Endothelial cell of umbilical vein (primary cell): ENCODE data around the gene MROH7. TPM values are rescaled to one million over a fixed set of nuclear protein-coding genes. Genes with fewer than 3 reads are reported as not detected.

Experiments used
- BruUV-seq: library from RNA; stranded (reverse); fragments of 400-500 nt; replicated peaks from 2 replicates; lab custom pipeline; 2021; lab: Mats Ljungman, UMichigan
- CTCF ChIA-PET: fragments of 300-600, 350-600 bp; sonication (Branson Sonifier 250); formaldehyde crosslinking; loops from one replicate; lab custom pipeline; 2021; ENCODE audit warnings: antibody characterized with exemption, inconsistent platforms; lab: Charles Lee
- POLR2A ChIA-PET: fragments of 300-600, 350-600 bp; sonication (Branson Sonifier 250); formaldehyde crosslinking; loops from one replicate; lab custom pipeline; 2021; ENCODE audit warnings: antibody characterized with exemption, inconsistent platforms; lab: Charles Lee
- DNase-seq: peaks from one replicate; pipeline ENCODE4 v3.0.0-alpha.2; 2011; ENCODE audit warnings: low read depth, low spot score
- FAIRE-seq: peaks from 2 replicates; lab custom pipeline; 2011; peaks lifted over from hg19 to GRCh38; lab: Jason Lieb, UNC
- H2AFZ ChIP-seq: 2 replicates; pipeline ENCODE4 v1.6.0; 2012; ENCODE audit warnings: low read depth, low read length, control low read depth, inconsistent platforms
- H3K27ac ChIP-seq: 2 replicates; pipeline ENCODE4 v1.5.1; 2011; ENCODE audit warnings: low read depth, mild to moderate bottlenecking, control low read depth, low read length, moderate library complexity; ENCODE audit not compliant: insufficient read depth
- H3K27me3 ChIP-seq, 2 experiments: 2 replicates each; pipeline versions ENCODE4 v1.6.0 to v1.6.1; 2011; ENCODE audit warnings: low read length in 2 of 2, mixed read lengths in 1 of 2; ENCODE audit not compliant: control insufficient read depth in 2 of 2, insufficient read depth in 2 of 2
- H3K36me3 ChIP-seq, 2 experiments: 2 replicates in 1 of 2; 3 replicates in 1 of 2; pipeline ENCODE4 v1.5.1; 2011; ENCODE audit warnings: low read length in 2 of 2, mild to moderate bottlenecking in 1 of 2, moderate library complexity in 1 of 2; ENCODE audit not compliant: control insufficient read depth in 2 of 2, insufficient read depth in 2 of 2; ENCODE audit errors: extremely low read depth in 1 of 2
- H3K4me1 ChIP-seq: 3 replicates; pipeline ENCODE4 v1.5.1; 2011; ENCODE audit warnings: mild to moderate bottlenecking, low read length; ENCODE audit not compliant: control insufficient read depth, insufficient read depth; ENCODE audit errors: extremely low read depth
- H3K4me2 ChIP-seq: 2 replicates; pipeline ENCODE4 v1.6.1; 2011; ENCODE audit warnings: low read length, control low read depth, mixed read lengths; ENCODE audit not compliant: insufficient read depth
- H3K4me3 ChIP-seq, 3 experiments: fragments of 200-600 bp in 1 of 3; sonication (generic), shearing (Covaris generic) in 1 of 3; replicated peaks in 1 of 3; 2 replicates each; pipeline ENCODE4 v1.5.1; 2011 to 2016; ENCODE audit warnings: control low read depth in 3 of 3, low read length in 3 of 3, mild to moderate bottlenecking in 2 of 3, inconsistent platforms in 1 of 3, low read depth in 1 of 3, moderate library complexity in 1 of 3; ENCODE audit not compliant: insufficient read depth in 1 of 3
- H3K79me2 ChIP-seq: 2 replicates; pipeline ENCODE4 v1.6.0; 2012; ENCODE audit warnings: low read length, inconsistent platforms; ENCODE audit not compliant: control insufficient read depth, insufficient read depth
- H3K9ac ChIP-seq: replicated peaks from 2 replicates; pipeline ENCODE3; 2011; ENCODE audit warnings: low read length, control low read depth; ENCODE audit not compliant: insufficient read depth; ENCODE audit errors: extremely low read depth
- H3K9me1 ChIP-seq: replicated peaks from 3 replicates; pipeline ENCODE4 v1.6.0; 2011; ENCODE audit warnings: mild to moderate bottlenecking, low read length; ENCODE audit not compliant: control insufficient read depth, insufficient read depth; ENCODE audit errors: extremely low read depth
- H3K9me3 ChIP-seq: replicated peaks from 2 replicates; pipeline ENCODE4 v1.5.1; 2012; ENCODE audit warnings: low read length, inconsistent platforms; ENCODE audit not compliant: control insufficient read depth, insufficient read depth
- H4K20me1 ChIP-seq: replicated peaks from 2 replicates; pipeline ENCODE3; 2011; ENCODE audit warnings: mild to moderate bottlenecking, low read length; ENCODE audit not compliant: control insufficient read depth, insufficient read depth; ENCODE audit errors: extremely low read depth
- EZH2 ChIP-seq: IDR thresholded peaks from 2 replicates; pipeline ENCODE4 v1.6.1; 2012; ENCODE audit warnings: borderline replicate concordance, low read depth, mild to moderate bottlenecking, moderate library complexity, low read length, inconsistent platforms; ENCODE audit not compliant: severe bottlenecking
- FOS ChIP-seq: IDR thresholded peaks from 2 replicates; pipeline ENCODE4 v1.6.1; 2011; ENCODE audit warnings: mild to moderate bottlenecking, low read length, moderate library complexity, borderline replicate concordance; ENCODE audit not compliant: insufficient read depth
- GATA2 ChIP-seq: IDR thresholded peaks from 2 replicates; pipeline ENCODE4 v1.7.0; 2011; ENCODE audit warnings: low read depth, mild to moderate bottlenecking, moderate library complexity, mixed read lengths, low read length; ENCODE audit not compliant: insufficient read length, insufficient read depth
- JUN ChIP-seq: IDR thresholded peaks from 2 replicates; pipeline ENCODE4 v1.6.1; 2011; ENCODE audit warnings: borderline replicate concordance, low read depth; ENCODE audit not compliant: insufficient read length, insufficient read depth
- MYC ChIP-seq: IDR thresholded peaks from one replicate; pipeline ENCODE4 v1.6.1; 2011; ENCODE audit warnings: mild to moderate bottlenecking, low read depth, low read length
- POLR2A ChIP-seq: IDR thresholded peaks from 2 replicates; pipeline ENCODE4 v1.6.1; 2012; ENCODE audit warnings: low read depth, mild to moderate bottlenecking, control low read depth, low read length
- POLR2AphosphoS5 ChIP-seq: IDR thresholded peaks from 2 replicates; pipeline ENCODE4 v1.6.1; 2012; ENCODE audit warnings: low read depth, mild to moderate bottlenecking, control low read depth, low read length, moderate library complexity; ENCODE audit not compliant: insufficient read depth
- dilution Hi-C: fragments of 300-500 bp; cut with MboI; formaldehyde crosslinking; loops from one replicate; pipeline ENCODE4 v1.15.0; 2019; ENCODE audit warnings: low sequenced_read_pairs; ENCODE audit not compliant: extremely low pct_ligation_motif_present
- intact Hi-C: fragments of 100-400 bp; cut with micrococcal nuclease; formaldehyde crosslinking; loops from one replicate; pipeline ENCODE4 v1.10.0; 2022
- polyA plus RNA-seq, 4 experiments: library from polyadenylated mRNA; depleted of rRNA in 3 of 4; stranded (reverse) in 3 of 4; unstranded in 1 of 4; fragments of >200 nt; gene quantifications; 2 replicates each; pipeline versions ENCODE4 v1.2.1 to v1.2.3, GENCODE V29; 2011 to 2012; ENCODE audit warnings: missing spikeins in 1 of 4
- total RNA-seq: library from RNA; stranded (reverse); gene quantifications from 2 replicates; pipeline ENCODE4 v1.2.3, GENCODE V29; 2021
- TF ChIP-seq, protein P1 (sequence below): IDR thresholded peaks from 2 replicates; pipeline ENCODE4 v1.6.1; 2011; ENCODE audit not compliant: insufficient read depth, insufficient read length
- TF ChIP-seq, protein P2 (sequence below), 2 donors: IDR thresholded peaks; 1 replicate in 1 of 2; 2 replicates in 1 of 2; pipeline ENCODE4 v1.5.1; 2011; ENCODE audit warnings: low read length in 2 of 2, mild to moderate bottlenecking in 2 of 2, moderate library complexity in 2 of 2, control low read depth in 1 of 2, inconsistent platforms in 1 of 2, low read depth in 1 of 2; ENCODE audit not compliant: insufficient read depth in 1 of 2; ENCODE audit errors: extremely low read depth in 1 of 2

MROH7 gene
- total and polyA plus RNA-seq, 2 donors (not counting 3 experiments of a cell fraction or from before 2014, with no cell fraction given) = 0.06 to 0.24 TPM

DNA sequence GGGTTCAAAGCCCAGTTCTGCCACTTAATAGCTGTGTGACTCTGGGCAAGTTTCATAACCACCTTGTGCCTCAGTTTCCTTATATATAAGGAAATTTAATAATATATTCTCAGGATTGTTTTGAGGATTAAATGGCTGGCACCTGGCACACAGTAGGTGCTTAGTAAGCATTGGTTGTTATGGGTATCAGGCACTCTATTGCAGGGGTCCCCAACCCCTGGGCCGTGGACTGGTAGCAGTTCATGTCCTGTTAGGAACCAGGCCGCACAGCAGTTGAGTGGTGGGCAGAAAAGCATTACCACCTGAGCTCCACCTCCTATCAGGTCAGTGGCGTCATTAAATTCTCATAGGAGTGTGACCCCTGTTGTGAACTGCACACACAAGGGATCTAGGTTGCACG is 104.3 kb downstream of the MROH7 start:
- Histone ChIP-seq H3K36me3 (peaks cover 0 to 11% of the 10 kb centered on the region in 2 experiments), H3K9me3 (no peaks in the 10 kb centered on the region), H4K20me1 (no peaks in the 10 kb centered on the region), H3K4me1 (no peaks in the 10 kb centered on the region), H3K27me3 (no peaks in the 10 kb centered on the region), H3K79me2 (no peaks in the 10 kb centered on the region), H3K27ac (no peak overlapping the region), H3K4me3 (no peak overlapping the region), H3K9ac (no peak overlapping the region), H3K9me1 (no peaks in the 10 kb centered on the region), H2AFZ (no peak overlapping the region), H3K4me2 (no peak overlapping the region)
- BruUV-seq = no TSS peak
- DNase-seq (no peak), FAIRE-seq (no peak)
- POLR2A ChIA-PET = no interaction called here
- TF ChIP-seq, protein P1, sequence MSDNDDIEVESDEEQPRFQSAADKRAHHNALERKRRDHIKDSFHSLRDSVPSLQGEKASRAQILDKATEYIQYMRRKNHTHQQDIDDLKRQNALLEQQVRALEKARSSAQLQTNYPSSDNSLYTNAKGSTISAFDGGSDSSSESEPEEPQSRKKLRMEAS = no peak
- TF ChIP-seq MYC (no peak), JUN (no peak), GATA2 (no peak), POLR2AphosphoS5 (no peak), EZH2 (no peak), POLR2A (no peak), FOS (no peak)
- TF ChIP-seq, protein P2, sequence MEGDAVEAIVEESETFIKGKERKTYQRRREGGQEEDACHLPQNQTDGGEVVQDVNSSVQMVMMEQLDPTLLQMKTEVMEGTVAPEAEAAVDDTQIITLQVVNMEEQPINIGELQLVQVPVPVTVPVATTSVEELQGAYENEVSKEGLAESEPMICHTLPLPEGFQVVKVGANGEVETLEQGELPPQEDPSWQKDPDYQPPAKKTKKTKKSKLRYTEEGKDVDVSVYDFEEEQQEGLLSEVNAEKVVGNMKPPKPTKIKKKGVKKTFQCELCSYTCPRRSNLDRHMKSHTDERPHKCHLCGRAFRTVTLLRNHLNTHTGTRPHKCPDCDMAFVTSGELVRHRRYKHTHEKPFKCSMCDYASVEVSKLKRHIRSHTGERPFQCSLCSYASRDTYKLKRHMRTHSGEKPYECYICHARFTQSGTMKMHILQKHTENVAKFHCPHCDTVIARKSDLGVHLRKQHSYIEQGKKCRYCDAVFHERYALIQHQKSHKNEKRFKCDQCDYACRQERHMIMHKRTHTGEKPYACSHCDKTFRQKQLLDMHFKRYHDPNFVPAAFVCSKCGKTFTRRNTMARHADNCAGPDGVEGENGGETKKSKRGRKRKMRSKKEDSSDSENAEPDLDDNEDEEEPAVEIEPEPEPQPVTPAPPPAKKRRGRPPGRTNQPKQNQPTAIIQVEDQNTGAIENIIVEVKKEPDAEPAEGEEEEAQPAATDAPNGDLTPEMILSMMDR (IDR thresholded peaks at IDR 0.05; ENCODE audit: extremely low read depth in 1 of 2, insufficient read depth in 1 of 2, low read depth in 1 of 2, low read length in 2 of 2) = no peak
- CTCF ChIA-PET = interaction anchor here (1.7 kb wide), 1 partner anchor 17 kb away, joined by 3 read pairs; no protein-coding TSS in a partner anchor
- intact Hi-C loops (no loop called here), dilution Hi-C loops (no loop called here)
